22Rv1 (cell line): ENCODE measurements around the gene SDHAF2.

Source experiments
- CTCF ChIP-seq: fragments of 450-650 bp; IDR thresholded peaks from 2 replicates; pipeline ENCODE4 v1.5.1; 2017; ENCODE audit warnings: mild to moderate bottlenecking
- ZFX ChIP-seq: fragments of 450-650 bp; IDR thresholded peaks from 2 replicates; pipeline ENCODE4 v1.6.1; 2017; ENCODE audit warnings: antibody characterized with exemption, borderline replicate concordance

- TF ChIP-seq CTCF: no peak
- no peak for TF ChIP-seq ZFX
Measured at GRCh38 chr11:61437496-61437895, 7.6 kb downstream of the SDHAF2 start.
